HG03565 (cell line): ENCODE data around the gene SULT1C2.
"Not testable (repeated sequence)": the region's sequence is repeated elsewhere in the genome, so short reads cannot be mapped to it uniquely, and the experiment has no call there.

ENCODE experiments used
- ATAC-seq: cut with Tn5 transposase; IDR thresholded peaks from one replicate; pipeline ENCODE4 v1.9.1; 2021; ENCODE audit warnings: mild to moderate bottlenecking, moderate library complexity; ENCODE audit not compliant: unreplicated experiment

The SULT1C2 gene

GRCh38 chr2:108288534-108289106 lies at the start of gene SULT1C2:
Gene SULT1C2 (plus strand): TSS chr2:108288895. CDS start chr2:108293668, 4,773 bp downstream.
- no peak for ATAC-seq

DNA sequence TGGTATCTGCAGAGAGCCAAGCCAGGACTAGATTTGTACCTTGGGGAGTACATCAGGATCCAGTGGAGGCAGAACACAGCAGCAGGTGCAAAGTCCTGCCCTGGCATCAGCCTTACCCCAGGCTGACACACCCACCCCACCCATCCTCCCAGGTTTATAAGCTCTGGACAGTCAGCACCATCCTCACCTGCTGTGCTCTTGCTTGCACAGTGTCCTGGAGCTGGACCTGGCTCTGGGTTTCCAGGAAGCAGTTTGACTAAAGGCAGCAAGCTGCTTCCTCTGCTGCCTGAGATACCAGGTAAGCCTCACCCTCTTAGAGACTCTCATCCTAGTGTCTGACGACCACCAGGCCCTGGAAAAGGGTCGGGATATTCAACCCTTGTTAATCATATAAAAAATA lies 48.9 kb upstream of the SULT1C2 start, which contains the start of gene SULT1C3:
SULT1C3 (plus strand) TSS at position 183 of the 400 bp plus-strand sequence. CDS start 7,227 bp downstream, outside the sequence.
- no peak for ATAC-seq

GRCh38 chr2:108240966-108241365 lies 47.7 kb upstream of the SULT1C2 start:
- ATAC-seq: no peak

DNA sequence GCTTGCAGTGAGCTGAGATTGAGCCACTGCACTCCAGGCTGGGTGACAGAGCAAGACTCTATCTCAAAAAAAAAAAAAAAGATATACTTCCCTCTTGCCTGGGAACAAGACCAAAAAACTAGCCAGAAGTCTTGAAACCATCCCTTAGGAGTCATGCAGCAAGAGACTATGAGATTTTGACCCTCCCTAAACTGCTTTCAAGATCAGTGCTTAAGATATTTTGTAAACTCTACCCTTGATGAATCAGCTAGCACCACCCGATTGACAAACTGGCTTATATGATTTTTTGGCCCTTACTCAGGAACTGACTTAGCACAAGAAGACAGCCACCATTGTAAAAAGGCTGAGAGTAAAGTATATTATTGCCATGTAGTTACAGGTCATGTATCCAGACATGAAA lies 45.1 kb upstream of the SULT1C2 start:
- ATAC-seq: no peak

DNA sequence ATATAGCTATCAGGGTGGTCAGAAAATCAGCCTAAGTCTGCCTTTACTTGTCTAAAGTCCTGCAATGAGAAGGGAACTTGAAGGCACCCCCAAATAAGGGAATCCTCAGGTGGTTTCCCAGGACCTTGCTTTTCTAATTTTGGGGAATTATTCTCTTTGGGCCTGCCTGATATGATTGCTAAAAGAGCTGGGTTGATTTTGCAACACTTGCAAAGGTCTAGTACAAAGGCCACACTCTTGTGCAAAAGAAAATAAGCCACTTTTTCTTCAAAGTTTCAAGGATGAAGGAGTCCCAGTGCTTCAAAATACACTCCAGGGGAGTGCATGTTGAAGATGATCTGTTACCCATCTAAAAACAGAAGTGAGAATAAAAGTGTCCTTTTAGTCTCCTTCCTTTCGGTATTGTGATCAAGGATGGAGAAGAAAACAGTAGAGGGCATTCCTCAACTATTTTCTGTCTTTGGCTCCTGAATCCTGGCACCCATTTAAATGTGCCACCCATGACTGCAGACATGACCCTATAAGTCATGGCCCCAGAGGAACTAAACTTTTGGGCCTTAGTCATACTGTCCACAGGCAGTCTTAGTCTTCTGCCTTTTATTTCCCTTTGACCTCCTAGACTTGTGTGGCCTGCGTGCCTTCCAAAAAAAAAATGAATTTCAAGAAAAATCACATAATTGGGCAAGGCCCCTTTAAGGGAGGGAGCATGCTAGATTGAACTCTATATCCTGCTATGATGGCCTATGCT lies 43.9 kb upstream of the SULT1C2 start:
- ATAC-seq: no peak

DNA sequence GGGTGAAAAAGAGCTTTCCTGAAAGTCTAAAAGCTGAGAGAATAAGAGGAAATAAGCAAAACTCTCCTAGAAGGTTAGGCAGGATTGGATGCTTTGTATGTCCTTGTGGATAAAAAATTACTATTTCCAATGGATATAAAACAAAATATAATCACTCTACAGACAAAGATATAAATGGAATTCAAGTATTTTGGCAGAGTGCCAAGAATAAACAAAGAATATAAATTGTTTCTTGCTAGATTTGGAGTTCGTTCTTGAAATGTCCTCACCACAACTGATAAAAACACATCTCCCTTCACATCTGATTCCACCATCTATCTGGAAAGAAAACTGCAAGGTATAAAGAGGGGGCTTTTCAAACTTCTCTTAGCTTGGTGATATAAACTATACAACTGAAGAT lies 35.6 kb upstream of the SULT1C2 start:
- no peak for ATAC-seq

DNA sequence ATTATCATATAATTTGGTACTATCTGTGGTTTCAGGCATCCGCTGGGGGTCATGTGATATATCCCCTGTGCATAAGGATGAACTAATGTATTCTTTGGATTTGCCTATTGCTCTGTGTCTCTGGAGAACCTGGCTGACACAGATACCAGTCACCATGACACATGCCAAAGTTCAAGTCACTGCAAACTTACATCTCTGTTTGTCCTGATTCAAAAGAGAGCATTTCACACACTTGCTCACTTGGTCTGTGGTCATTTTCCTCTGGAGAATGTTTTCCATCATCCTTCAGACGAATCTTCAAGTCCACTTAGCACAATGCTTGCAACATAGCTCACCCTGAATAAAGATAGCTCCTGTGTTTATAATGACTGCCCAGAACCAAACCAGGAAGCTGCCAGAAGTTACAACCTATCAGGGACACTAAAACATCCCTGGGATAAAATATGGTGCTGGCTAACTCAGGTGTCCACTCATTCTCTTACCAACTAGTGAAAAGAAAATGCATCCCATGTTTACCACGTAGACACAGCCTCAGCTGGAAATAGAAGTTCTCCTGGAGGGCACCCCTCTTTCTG lies 30.9 kb upstream of the SULT1C2 start:
- no peak for ATAC-seq

DNA sequence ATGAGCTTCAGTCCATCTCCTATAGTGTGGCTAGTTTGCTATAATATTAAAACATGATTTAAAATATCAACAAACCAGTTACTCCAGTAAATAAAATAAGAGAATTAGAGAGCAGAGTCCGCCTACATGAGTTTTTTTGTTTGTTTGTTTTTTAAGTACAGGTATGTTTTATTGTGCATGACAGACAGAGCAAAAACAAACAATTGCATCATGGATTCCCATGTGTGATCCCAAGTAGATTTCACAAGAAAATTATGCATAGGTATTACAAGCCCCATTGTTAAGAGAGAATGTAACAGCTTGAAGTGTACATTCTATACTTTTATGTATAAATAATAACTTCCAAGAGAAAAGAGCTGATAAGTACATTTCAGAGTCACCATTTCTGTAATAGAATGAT lies 27.9 kb upstream of the SULT1C2 start:
- no peak for ATAC-seq

- ATAC-seq: no peak
Observed at GRCh38 chr2:108262036-108262435, 26.7 kb upstream of the SULT1C2 start.

DNA sequence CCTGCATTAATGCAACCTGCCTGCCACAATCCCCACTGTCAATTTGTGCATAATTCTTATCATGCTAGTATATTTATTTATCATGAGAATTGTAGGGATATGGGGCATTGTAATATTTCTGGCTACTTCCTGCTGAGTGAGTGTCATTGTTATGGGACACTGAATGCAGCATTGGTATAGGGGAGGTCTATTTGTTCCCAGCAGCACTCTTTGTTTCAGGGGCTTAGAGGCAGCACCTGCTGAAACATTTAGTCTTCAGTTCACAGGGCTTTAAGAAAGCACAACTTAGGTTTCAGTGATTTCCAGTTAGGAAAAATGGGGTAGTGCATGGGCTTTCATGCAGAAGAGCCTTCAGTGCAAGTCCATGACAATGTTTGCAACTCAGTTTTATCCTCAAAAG lies 25.3 kb upstream of the SULT1C2 start:
- no peak for ATAC-seq

- no peak for ATAC-seq
Observed at GRCh38 chr2:108266218-108266617, 22.5 kb upstream of the SULT1C2 start.

DNA sequence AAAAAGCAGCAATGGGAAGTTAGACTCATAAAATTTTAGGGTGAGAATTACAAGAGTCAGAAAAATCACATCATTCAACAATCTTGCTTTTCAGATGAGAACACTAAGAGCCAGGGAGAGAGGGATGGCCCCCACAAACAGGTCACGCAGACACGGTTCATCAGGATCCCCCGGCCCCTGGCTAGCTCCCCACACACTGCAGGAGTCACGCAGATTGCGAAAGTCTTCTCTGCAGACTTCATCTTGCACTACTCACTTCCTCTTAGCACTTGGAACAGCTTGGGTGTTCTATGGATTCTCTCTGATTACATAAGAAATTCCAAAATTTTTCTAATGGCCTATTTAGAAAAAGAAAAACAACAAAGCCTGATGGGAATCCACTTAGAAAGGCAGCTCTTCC lies 21.6 kb upstream of the SULT1C2 start:
- ATAC-seq: no peak

- no peak for ATAC-seq
Observed at GRCh38 chr2:108268001-108268400, 20.7 kb upstream of the SULT1C2 start.

DNA sequence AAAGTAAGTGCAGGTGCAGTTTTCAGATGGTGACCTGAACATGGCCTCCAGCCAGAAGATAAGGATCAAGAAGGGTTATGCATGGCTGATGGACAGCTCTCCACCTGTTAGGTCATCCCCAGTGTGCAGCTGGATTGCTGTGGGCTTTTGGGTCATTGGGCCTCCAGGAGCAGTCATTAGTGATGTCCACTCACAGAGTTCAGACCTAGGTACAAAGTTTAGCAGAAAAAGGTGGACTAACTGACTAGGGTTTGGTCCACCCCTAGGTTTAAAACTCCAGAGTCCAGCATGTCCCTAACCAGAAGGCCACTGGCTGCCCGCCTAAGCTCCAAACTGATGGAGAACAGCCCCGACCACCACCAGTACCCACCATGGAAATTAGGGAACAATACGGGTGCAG lies 18.3 kb upstream of the SULT1C2 start:
- no peak for ATAC-seq

DNA sequence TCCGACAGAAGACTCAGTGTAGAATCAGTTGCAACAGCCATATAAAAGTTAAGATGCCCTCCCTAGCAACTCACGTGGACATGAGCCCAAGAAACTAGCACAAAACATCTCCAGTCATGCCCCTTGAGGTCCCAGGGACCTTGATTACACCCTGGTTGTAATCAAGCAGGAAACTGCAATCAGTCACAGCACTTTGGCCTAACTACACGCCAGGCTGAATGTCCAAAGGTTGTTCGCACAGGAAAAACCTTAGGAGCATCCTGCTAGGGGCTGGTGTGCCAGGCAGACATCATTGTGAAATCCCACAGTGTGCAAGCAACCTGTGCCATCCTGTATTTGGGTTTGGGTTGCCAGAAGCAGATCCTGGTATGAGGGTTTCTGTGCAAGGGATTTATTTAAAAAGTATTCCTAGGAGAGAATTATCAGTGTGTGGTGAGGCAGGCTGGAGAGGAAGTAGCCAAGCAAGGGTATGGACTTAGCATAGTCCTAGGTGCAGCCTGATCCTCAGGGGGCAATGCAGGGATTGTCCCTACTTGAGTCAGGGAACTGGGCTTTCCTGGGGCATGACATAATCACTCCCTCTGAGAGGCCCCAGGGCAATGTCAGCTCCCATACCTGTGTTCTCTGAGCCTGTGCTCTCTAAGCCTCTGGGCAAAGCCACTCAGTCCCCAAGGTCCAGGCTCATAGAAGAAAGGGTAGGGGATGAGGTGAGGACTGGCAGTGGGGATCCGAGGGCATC lies 17.8 kb upstream of the SULT1C2 start:
- ATAC-seq: no peak

DNA sequence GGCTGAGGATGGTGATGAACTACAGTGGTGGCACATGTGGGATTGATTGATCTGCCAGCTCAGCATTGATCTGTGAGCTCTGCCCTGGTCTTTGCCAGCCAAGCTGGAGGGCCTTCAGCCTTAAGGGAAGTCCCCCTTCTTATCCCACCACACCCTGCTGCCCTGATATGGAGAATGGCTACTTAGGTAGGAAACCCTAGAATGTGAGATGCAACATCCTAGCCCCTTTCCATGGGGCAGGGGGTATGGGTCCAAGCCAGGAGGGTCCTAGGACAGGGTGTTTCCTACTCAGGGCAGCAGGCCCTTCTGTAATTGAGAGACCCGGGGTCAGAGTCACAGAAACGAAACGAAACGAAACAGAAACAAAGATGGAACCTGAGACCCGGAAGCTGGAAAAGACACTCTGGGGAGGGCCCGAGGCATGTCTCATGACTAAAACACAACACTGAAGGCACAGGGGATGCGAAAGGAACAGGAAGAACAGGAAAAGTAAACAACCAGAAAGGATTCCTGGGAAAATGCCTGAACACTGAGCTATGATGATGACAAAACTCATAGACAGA lies 16.9 kb upstream of the SULT1C2 start:
- ATAC-seq: no peak

DNA sequence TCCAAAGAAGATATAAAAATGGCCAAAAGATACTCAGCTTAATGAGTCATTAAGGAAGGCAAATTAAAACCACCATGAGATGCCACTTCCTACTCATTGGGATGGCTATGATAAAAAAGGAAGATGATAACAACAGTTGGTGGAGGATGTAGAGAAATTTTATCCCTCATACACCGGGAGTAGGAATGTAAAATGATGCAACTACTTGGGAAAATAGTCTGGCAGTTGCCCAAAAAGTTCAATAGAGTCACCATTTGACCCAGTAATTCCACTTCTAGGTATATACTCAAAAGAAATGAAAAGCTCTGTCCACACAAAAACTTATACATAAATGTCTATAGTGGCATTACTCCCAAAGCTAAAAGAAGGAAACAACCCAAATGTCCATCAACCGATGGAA lies 10.1 kb upstream of the SULT1C2 start:
- ATAC-seq: no peak

GRCh38 chr2:108279468-108279867 lies 9.2 kb upstream of the SULT1C2 start:
- no peak for ATAC-seq

- ATAC-seq: no peak
Observed at GRCh38 chr2:108280466-108280865, 8.2 kb upstream of the SULT1C2 start.

- ATAC-seq: not testable (repeated sequence)
Observed at GRCh38 chr2:108284566-108284965, 4.1 kb upstream of the SULT1C2 start.

DNA sequence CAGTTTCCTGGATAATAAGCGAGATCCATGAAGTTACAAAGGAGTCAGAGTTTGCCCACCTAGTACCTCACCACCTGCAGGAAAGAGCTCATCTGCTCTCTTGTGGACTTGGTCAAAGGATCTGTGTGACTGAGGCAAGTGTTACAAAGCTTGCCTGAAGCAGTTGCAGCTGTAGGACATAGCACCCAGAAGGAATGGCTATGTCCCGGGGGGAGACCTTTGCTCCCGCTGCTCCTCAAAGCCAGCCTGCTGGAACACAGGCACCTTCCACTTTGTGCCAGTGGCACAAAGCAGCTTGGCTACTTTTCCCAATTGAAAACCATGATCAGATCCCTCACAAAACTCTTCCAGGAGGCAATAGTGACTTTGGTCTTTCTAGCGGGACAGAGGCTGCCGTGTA lies 3.1 kb upstream of the SULT1C2 start:
- ATAC-seq: no peak
